HG03097 (cell line): ENCODE results near the gene MYO3B.
"Not testable (repeated sequence)": the region's sequence is repeated elsewhere in the genome, so short reads cannot be mapped to it uniquely, and the experiment has no call there.

Experiments
- ATAC-seq: cut with Tn5 transposase; IDR thresholded peaks from one replicate; pipeline ENCODE4 v1.9.1; 2021; ENCODE audit not compliant: unreplicated experiment, low FRiP score

Gene MYO3B

GRCh38 chr2:170332676-170333402, 154.9 kb downstream of the MYO3B start:
- ATAC-seq: no peak

DNA sequence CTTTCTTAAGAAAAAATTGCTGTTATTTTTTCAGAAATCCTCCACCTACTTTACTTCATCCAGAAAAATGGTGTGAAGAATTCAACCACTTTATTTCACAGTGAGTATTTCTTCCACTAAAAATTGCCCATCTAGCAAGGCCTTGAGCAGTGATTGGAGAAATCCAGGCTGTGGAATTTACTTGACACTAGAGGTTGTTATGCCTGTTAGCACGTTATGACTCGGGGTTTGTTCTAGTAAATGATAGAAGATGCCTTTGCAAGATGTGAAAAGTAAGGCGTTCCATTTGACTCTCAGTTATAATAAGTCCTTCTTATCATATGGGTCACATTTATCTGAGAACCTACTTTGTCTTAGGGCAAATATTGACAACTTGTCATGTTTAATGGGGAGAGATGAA, 157.4 kb downstream of the MYO3B start:
- no peak for ATAC-seq

GRCh38 chr2:170336408-170336807, 158.5 kb downstream of the MYO3B start:
- no peak for ATAC-seq

GRCh38 chr2:170336916-170337315, 159.0 kb downstream of the MYO3B start:
- no peak for ATAC-seq

- ATAC-seq: no peak
Measured at GRCh38 chr2:170339322-170339721, 161.4 kb downstream of the MYO3B start.

- no peak for ATAC-seq
Measured at GRCh38 chr2:170339750-170340692, 162.1 kb downstream of the MYO3B start.

DNA sequence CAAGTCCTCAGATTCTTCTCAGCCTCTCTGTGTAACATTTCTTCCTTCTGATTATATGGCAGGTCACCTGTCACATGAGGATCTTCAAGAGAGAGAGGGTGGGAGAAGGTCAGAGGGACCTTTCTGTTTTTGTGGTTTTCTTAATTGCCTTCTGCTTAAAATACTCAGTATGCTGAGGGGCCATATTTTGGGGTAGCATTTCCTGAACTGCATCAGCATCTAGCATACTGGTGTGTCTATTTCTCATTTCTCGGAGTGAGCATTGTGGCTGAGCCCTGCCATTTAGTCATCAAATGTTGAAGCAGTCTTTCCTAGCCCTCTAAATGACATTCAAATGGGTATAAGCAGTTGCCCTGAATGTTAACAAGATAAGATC, 162.7 kb downstream of the MYO3B start:
- no peak for ATAC-seq

- ATAC-seq: no peak
Measured at GRCh38 chr2:170341684-170342623, 164.0 kb downstream of the MYO3B start.

DNA sequence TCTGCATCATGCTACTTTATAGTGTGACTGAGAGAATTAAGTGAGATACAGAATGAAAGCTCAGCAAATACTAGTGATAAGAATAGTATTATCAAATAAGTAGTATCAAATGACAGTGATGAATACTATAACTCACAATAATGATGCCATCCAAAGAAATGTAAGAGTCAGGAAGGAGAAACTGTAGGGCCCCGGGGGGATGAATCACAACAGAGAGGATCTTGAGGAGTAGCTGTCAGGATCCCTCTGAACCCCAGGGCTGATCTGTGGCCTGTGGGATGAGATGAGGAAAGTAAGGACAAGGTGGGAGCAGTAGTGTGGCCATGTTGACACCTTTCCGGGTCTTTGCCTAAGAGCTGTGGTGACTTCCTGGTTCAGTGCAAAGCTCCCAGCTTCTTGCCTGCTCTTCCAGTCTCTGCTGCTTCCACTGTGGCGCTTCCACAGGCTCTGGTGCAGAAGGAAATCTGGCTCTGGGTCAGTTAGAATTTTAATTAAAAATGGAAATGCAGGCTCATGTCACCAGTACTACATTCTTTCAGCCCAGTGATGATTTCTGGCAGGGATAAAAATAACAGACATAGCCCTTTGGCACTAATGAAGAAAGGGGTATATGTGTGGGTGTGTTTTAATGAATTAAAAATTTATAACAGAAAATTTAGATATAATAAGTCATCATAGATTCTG, 166.9 kb downstream of the MYO3B start:
- ATAC-seq: no peak

- no peak for ATAC-seq
Measured at GRCh38 chr2:170345607-170346006, 167.7 kb downstream of the MYO3B start.

GRCh38 chr2:170349269-170349668, 171.3 kb downstream of the MYO3B start:
- ATAC-seq: not testable (repeated sequence)

DNA sequence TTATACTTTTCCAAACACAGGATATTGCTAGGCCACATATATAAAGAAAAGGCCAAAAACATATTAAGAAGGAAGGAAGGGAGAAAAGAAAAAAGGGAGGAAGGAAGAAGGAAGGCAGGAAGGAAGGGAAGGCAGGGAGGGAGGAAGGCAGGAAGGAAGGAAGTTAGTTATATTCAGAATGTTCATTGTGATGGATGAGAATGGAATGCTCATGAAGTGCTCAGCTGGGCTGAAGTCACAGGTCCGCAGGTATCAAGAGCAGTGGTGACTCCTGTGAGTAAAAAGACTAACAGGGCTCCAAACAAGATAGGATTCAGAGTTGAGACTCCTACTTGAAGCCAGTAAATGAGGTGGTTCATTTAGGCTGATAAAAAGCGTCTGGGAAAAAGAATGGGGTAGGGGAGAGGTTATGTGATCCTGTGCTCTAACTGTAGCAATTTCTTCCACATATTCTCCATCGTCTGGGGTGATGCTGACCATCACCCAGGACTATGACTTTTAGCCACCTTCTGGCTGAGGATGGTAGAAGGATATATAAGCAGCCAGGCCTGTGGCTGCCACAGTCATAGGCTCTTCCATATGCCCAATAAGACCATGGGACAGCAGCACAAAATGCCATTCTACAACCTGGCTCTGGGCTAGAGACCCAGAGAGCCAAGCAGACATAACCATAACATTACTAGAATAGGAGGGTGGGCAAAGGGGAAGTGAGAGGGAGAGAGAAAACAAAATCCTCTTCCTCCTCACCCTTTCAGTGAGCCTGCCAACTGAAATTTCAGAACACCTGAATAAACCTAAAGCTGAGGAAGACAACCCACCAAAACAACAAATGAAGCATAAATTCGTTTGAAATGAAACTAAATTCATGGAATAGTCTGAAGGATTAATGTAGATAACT, 173.2 kb downstream of the MYO3B start:
- ATAC-seq: no peak

DNA sequence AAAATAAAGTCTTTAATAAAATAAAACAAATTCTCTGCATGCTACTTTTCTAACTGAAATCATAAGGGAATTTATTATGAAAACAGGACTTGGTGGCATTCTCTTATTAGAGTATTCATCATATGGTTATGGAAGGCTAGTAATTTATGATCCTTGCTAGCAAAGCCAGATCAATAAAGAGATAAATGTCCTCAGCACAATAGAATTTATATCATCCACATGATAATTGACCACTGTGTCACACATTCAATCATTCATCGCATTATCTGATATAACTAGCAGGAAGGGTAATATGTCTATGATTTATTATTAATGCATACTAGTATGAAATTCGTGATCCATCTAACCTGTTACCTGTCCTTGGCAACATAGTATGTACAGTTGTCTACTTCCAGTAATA, 175.8 kb downstream of the MYO3B start:
- no peak for ATAC-seq

DNA sequence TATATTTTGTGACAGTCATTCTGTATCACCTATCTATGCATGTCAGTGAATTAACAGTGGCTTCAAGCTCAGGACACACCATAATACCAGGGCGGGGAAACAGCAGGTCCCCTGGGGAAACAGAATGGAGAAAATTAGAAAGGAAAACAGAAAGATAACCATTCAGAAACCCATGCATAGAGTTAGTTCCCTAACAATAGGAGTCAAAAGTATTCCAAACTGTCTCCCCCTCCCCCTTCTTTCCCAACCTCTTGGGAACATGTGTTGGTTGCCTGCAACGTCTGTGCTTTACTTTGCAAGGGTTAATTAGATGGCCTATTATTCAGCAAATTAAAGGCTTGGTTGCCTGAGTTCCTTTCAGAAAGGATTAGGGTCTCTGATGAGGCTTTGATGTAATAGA, 176.4 kb downstream of the MYO3B start:
- no peak for ATAC-seq

DNA sequence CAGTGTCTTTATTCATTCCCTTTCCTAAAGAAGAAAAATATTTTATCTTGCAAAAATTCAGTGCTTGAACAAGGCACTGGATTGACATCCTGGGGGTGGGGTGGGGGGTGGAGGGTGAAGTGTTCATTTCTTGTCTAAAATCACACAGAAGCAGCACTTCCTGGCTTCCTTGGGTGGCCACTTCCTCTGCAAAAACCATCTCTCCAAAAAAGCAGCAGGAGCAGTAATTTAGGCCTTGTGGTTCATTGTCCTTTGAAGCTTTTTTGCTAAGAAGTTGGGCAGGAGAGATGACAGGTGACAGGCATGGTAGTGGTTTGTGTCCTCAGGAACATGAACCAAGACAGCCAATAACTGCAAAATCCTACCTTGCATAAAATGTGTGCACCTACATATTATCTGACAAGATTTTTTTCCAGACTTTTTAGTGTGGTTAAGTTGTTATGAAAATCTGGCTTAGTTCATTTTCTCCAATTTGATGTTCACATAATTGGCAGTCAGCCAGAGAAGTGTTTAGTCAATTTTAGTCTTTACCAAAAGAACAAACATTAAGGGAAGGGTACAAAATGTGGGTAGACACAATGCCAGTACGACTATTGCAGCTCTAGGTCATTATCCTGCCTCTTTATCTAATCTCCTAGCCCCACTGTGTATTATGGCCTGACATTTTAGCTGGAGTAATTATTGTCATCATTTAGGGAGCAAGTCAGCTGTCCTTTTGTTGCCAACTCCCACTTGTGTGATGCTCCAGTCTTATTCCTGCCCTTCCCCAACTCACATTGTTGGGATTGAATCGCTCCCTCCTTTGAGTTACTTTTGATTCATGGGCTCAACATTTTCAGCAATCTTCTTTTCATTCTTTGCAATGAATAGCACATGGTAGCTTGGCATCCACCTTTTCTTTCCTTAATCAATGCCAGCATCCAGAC, 177.2 kb downstream of the MYO3B start:
- no peak for ATAC-seq

GRCh38 chr2:170359466-170359865, 181.5 kb downstream of the MYO3B start:
- ATAC-seq: no peak

DNA sequence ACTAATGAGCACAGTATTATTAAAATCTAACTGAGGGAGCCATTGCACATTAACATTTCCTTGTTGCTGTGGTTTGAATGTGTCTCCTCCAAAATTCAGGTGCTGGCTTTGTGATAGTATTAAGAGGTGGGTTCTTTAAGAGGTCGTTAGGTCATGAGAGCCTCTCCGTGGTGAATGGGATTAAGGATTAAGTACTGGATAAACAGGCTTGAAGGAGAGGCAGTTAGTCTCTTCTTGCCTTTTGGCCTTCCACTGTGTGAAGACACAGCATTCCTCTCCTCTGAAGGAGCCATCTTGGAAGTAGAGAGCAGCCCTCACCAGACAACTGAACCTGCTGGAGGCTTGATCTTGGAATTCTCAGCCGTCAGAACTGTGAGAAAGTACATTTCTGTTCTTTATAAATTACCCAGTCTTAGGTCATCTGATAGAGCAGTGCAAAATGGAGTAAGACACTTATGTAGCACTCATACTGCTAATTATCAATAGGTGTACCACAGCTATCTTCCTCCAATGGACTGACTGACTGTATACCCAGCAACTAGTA, 182.7 kb downstream of the MYO3B start:
- ATAC-seq: no peak
